CD1c-positive myeloid dendritic cell (primary cell): Measurements from ENCODE around the gene FAM117B.
"Not testable (repeated sequence)": the region's sequence is repeated elsewhere in the genome, so short reads cannot be mapped to it uniquely, and the experiment has no call there.

Experiments used
- DNase-seq: peaks from one replicate; pipeline ENCODE4 v3.0.0-alpha.2; 2016; ENCODE audit errors: extremely low spot score

FAM117B gene

DNA sequence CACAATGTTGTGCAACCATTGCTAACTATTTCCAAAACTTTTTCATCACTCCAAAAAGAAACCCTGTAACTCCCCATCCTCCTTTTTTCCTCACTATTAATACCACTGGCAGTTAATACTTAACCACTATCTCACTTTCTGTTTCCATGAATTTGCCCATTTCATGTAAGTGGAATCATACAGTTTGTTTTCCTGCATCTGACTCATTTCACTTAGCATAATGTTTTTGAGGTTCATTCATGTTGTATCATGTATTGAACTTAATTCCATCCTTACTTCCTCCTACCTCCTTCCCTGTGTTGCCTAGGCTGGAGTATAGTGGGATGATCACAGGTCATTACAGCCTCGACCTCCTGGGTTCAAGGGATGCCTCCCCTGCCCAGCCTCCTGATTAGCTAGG, 68.3 kb downstream of the FAM117B start:
- no peak for DNase-seq

DNA sequence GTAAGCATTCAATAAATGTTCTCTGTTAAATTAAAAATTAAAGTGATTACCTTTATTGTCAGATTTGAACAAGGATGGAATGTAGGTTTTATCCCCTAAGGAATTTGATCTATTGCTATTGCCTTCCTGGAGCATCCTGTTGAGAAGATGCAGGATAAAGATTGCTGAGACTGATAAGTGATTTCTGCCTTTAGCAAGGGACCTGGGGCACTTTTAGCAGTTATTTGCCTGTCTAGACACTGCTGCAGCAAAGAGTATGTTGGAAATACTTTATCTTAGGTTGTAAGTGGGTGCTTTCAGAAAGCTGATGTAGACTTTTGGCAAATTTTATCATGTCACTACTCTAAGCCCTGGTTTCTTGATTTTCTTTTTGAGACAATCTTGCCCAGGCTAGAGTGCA, 69.5 kb downstream of the FAM117B start:
- DNase-seq = no peak

DNA sequence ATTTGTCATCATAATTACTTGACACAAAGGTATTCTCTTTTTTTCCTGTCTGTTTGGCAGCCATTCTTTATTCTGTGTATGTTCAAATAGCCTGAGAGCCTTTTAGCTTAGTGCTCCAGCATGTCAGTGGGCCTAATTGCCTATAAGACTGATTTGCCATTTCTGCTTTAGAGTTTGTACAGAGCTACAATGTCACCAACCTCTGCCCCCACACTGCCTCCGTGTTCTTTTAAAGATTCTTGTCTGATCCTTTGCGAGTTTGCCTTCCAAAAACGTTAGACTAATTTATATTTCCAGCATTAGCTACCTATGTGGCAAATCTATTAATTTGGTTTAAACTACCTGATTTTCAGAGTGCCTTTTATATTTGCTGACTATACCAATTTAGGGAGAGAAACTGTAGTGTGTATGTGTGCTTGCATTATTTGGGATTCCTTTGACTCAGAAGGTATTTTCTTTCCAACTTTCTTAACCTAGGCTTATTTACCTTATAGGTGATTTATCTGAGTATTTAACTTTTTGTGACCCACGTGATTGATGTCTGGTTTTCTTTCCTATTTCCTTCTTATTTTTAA, 70.8 kb downstream of the FAM117B start:
- DNase-seq = no peak

DNA sequence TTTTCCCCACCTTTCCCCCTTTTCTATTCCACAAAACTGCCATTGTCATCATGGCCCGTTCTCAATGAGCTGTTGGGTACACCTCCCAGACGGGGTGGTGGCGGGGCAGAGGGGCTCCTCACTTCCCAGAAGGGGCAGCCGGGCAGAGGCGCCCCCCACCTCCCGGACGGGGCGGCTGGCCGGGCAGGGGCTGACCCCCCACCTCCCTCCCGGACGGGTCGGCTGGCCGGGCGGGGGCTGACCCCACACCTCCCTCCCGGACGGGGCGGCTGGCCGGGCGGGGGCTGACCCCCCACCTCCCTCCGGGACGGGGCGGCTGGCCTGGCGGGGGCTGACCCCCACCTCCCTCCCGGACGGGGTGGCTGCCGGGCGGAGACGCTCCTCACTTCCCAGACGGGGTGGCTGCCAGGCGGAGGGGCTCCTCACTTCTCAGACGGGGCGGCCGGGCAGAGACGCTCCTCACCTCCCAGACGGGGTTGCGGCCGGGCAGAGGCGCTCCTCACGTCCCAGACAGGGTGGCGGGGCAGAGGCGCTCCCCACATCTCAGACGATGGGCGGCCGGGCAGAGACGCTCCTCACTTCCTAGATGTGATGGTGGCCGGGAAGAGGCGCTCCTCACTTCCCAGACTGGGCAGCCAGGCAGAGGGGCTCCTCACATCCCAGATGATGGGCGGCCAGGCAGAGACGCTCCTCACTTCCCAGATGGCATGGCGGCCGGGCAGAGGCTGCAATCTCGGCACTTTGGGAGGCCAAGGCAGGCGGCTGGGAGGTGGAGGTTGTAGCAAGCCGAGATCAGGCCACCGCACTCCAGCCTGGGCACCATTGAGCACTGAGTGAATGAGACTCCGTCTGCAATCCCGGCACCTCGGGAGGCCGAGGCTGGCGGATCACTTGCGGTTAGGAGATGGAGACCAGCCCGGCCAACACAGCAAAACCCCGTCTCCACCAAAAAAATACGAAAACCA, 80.5 kb downstream of the FAM117B start:
- DNase-seq = not testable (repeated sequence)

DNA sequence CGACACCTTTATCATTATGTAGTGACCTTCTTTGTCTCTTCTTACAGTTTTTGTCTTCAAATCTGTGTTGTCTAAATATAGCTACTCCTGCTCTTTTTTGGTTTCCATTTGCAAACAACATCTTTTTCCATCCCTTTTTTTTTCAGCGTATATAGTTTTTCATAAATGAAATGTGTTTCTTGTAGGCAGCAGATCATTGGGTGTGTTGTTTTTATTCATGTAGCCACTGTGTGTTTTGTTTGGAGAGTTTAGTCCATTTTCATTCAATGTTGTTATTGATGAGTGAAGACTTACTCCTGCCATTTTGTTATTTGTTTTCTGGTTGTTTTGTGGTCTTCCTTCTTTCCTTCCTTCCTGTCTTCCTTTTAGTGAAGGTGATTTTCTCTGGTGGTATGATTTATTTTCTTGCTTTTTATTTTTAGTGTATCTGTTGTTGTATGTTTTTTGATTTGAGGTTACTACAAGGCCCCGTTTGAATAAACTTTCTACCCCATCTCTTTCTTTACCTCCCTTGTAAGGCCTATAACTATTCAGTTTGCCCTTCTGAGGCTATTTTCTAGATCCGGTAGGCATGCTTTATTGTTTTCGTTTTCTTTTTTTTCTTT, 81.4 kb downstream of the FAM117B start:
- no peak for DNase-seq

DNA sequence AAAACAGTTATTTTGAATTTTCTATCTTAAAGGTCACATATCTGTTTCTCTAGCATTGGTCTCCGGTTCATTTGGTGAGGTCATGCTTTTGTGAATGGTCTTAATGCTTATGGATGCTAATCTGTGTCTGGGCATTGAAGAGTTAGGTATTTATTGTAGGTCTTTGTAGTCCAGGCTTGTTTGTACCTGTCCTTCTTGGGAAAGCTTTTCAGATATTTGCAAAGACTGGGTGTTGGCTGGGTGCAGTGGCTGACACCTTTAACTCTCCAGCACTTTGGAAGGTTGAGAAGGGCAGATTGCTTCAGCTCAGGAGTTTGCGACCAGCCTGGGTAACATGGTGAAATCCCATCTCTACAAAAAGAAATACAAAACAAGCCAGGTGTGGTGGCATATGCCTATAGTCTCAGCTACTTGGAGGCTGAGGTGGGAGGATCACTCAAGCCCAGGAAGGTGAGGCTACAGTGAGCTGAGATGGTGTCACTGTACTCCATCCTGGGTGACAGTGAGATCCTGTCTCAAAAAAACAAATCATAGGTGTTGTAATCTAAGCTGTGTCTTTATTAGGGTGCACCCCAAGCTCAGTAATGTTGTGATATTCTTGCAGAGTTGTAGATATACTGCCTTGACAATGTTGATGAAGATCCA, 82.3 kb downstream of the FAM117B start:
- DNase-seq = no peak

DNA sequence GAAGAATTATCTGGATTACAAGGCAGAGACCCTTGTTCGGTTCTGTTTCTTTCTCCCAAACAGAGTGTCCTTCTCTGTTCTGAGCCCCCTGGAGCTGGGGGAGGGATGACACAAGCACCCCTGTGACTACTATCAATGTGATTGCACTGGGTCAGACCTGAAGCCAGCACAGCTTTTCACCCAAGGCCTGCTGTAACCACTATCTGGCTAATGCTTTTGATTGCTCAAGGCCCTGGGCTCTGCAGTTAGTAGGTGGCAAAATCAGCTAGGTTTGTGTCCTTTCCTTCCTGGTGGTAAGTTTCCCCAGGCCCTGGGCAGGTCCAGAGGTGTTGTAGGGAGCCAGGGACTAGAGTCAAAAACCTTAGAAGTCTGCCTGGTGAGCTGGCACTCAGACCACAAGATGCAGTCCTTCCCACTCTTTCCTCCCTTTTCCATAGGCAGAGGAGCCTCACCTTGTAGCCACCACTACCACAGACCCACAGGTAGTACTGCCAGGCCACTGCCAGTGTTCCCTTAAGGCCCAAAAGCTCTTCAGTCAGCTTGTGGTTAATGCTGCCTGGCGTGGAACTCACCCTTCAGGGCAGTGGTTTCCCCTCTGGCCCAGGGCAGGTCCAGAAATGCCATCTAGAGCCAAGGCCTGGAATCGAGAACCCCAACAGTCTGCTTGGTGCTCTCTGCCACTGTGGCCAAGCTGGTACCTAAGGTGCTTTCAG, 83.0 kb downstream of the FAM117B start:
- no peak for DNase-seq

DNA sequence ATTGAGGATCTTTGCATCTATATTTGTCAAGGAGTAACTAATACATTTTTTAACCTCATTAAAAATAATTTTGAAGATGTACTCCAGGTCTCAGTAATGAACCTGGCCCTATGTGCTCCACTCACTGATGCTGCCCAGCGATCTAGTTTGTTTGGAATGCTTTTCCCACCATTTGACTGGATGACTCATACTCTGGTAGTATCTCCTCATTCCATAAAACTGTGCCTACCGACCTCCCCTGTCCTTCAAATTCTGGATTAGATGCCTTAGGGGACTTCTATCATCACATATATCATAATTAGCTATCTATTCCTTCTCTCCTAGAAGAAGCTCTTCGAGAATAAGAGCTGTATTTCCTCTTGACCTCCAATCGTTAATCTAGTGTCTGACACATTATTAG, 83.8 kb downstream of the FAM117B start:
- no peak for DNase-seq

DNA sequence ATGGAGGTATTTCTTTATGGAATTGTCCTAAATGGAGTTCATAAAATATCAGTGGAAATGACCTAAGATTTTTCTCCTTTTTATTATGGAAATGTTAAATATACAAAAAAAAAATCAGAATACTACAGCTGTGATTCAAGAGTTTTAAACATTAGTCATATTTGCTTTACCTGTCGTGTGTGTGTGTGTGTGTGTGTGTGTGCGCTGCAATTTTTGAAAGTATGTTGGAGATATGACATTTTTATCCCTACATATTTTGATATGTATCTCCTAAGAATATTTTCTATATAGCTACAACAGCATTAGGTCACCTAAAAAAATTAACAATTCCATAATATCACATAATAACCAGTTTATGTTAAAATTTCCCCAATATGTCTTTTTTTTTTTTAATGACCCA, 85.5 kb downstream of the FAM117B start:
- no peak for DNase-seq

DNA sequence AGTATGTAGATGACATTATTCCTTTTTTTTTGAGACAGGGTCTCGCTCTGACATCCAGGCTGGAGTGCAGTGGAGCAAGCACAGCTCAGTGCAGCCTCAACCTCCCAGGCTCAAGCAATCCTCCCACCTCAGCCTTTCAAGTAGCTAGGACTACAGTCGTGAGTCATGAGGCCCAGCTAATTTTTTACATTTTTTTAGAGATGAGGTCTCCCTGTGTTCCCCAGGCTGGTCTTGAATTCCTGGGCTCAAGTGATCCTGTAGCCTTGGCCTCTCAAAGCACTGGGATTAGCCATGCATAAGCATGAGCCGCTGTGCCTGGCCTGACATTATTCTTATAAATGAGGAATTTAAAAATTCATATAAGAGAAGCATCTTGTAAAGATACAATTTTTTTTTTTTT, 86.9 kb downstream of the FAM117B start:
- no peak for DNase-seq

DNA sequence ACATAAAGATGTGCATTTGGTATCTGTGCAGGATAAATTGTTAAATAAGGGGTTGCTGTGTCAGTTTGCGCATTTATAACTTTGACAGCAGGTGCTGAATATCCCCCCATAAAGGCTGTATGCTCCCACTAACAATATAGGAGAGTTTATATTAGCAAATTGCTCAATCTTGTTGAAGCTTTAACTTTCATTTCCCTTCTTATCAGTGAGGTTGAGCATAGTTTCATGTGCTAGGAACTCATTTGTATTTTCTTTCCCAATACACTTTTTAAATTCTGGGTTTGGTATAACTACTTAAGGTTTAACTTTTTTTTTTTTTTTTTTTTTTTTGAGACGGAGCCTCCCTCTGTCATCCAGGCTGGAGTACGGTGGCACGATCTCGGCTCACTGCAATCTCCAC, 89.0 kb downstream of the FAM117B start:
- no peak for DNase-seq

DNA sequence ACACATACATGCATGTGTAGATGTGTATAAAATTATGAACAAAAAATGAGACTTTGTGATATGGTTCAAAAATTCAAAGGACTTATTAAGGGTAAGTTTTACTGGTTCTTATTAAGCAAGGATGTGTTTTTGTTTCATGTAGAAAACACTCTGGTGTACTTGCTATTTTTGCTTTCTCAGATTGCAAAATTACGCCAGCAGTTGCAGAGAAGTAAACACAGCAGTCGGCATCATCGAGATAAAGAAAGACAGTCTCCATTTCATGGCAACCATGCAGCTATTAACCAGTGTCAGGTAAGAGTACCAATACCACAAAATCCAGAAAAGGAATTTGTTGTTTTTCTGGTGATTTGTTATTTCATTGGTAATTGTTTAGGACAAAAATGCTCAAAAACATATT, 91.3 kb downstream of the FAM117B start:
- DNase-seq = no peak

DNA sequence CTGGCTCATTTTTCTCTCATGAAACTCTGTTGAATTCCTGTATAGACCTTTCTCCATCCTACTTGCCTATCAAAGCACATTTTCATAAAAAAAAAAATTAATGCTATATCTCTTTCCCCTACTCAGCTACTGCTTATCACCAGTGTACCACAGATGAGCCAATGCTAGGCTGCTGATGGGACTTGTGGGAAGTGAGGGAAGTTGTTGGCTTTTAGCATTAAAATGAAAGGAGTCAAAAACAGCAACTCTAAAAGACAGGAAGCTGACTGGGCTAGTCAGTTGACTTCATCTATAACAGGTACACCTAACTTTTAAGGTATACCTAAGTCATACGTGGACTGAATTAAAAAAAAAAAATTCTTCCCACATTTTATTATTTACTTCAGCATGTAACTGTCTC, 102.1 kb downstream of the FAM117B start:
- DNase-seq = no peak

DNA sequence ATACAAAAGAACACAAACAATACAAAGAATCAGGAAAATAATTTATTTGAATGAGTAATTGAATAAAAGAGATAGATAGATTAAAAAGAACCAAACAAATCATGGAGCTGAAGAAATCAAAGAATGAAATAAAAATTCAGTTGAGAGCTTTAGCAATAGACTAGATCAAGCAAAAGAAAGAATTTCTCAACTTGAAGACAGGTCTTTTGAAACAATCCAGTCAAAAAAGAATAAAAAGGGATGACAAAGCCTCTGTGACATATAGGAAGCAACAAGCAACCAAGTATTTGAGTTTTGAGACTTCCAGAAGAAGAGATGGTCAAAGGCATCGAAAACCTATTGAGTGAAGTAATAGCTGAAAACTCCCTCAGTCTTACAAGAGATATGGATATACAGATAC, 108.8 kb downstream of the FAM117B start:
- DNase-seq = no peak

DNA sequence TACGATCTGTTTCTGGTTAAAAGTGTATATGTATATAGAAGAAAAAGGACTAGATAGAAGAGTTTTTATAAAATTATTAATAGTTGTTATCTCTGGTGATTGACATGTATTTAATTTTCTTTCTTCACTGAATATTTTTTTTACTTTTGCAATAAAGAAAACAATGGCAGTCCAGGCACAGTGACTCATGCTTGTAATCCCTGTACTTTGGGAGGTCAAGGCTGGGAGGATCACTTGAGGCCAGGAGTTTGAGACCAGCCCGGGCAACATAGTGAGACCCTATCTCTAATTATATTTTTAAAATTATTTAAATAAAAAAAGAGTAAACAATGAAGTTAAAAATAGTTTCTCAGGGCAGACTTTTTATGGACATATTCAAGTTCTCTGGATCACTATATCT, 114.7 kb downstream of the FAM117B start:
- no peak for DNase-seq

DNA sequence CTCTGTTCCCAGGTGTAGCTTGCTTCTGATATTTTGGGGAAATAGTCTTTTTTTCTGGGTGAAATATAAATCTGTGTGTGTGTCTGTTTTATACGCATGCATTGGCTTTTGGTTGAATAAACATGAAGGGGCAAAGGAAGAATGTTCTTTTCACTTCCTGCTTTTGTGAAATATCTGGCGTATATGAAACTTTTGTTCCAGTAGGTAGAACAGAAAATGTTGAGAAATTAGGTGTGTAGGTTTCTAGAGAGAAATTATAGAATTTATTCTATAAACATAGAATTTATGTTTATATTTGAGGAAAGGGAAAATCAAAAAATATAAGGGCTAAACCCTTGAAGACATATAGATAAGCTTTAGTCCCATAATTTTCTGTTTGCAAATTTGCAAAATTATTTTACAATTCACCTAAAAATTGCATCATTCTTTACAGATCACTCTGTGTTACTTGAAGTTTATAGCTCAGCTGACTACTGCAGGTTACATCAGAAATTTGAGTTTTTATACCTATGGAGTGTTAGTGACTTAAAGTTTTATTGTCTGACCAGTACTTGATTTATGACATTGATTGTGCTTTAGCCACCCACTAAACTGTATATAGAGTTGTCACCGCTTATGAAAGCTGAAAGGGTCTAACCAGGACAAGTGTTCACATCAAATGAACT, 116.1 kb downstream of the FAM117B start:
- no peak for DNase-seq

DNA sequence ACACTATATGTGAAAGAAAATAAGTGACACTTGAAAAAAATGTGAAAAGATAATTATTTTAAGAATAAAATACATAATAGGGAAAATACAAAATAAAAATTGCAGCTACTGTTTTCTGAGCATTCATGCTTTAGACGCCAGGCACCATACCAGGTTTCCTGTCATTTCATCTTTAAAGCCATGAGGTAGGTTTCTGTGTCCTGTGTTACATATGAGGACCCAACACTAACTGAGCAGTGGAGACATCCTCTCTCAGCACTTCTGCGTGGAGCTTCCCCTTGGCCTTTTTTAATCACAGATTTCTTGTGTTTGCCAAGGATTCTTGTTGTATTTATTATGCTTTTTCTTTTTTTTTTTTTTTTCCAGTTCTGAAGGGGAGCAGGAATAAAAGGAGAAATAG, 117.3 kb downstream of the FAM117B start:
- no peak for DNase-seq

DNA sequence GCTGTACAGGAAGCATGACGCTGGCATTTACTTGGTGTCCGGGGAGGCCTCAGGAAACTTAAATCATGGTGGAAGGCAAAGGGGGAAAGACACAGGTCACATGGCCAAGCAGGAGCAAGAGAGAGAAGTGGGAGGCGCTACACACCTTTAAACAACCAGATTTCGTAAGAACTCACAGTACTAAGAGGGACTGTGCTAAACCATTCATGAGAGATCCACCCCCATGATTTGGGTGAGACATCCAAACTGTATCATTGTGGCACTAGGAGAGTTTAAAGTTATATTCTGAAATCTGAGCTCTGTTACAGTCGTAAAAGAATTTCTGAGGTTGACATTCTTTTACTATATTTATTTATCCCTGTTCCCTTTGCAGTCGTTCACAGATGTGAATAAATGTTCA, 120.2 kb downstream of the FAM117B start:
- DNase-seq = no peak

DNA sequence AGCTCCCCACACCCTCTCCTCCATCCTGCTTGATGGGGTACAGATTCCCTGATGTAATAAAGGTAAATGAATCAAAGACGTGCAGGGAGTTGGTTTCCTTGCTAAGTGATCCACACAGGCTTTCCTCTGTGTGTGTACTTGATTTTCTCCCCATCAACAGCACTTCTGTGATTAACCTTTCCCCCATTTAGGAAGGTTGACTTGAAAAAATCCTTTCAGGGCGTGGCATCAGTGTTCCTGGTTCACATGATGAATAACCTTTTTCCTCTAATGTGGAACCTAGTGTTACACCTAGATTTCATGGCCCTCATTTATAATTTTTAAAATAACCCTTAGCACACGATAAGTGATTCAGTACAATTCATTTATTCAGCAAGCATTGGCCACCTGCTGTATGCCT, 121.8 kb downstream of the FAM117B start:
- no peak for DNase-seq

DNA sequence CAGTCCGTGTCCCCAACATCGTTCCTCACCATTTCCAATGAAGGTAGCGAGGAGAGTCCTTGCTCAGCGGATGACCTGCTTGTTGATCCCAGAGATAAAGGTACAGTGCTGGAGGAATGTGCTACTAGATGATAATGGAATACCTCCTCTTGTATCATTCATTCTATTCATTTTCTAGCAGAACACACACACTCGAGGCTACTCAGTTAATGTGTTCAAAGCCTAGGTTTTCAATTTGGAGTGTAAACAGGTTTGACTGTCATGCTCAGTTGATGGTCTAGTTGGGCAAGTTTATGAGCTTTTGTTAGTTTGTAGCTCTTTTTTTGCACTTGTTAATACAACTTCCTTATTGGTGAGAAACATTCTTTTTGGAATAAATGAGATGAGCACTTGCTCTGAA, 122.6 kb downstream of the FAM117B start:
- no peak for DNase-seq

DNA sequence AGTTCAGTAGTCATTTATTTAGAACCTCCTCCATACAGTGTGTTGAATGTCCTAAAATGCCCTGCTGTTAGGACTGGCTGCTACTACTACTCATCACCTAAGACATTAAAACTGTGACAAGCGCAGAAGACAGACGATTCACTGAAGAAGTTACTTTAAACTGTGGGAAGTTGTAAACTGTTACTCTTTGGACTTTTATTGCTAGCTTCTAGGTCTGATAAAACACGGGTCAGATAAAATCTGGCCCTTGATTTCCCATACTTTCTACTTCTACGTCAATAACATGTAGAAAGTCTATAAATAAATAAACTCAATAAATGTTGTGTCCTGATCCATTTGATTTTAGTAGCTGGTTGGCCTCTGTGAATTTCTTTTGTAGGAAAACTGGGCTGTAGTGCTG, 123.4 kb downstream of the FAM117B start:
- no peak for DNase-seq
